IPS-11a (cell line): Measurements from ENCODE around the gene TCTN2.

Experiments
- H3K4me3 ChIP-seq: one replicate; pipeline ENCODE4 v1.5.1; 2013; ENCODE audit warnings: low read depth, low read length, control low read depth

TCTN2 gene

DNA sequence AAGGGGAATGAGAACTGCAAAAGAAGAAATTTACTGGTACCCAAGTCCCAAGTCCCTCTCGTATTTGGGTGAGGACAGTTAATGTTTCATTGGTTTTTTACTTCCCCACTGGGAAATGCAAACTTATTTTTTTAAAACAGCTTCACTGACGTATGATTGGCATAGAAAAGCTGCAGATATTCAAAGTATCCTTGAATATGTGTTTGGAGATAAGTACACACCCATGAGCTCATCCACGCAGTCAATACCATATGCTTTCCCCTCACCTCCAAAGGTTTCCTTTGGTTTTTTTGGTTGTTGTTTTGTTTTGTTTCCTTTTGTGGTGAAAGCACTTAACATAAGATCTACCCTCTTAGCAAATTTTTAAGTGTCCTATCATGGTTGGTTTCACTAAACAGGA lies 13.1 kb downstream of the TCTN2 start:
- no peak overlapping the region for H3K4me3 ChIP-seq

DNA sequence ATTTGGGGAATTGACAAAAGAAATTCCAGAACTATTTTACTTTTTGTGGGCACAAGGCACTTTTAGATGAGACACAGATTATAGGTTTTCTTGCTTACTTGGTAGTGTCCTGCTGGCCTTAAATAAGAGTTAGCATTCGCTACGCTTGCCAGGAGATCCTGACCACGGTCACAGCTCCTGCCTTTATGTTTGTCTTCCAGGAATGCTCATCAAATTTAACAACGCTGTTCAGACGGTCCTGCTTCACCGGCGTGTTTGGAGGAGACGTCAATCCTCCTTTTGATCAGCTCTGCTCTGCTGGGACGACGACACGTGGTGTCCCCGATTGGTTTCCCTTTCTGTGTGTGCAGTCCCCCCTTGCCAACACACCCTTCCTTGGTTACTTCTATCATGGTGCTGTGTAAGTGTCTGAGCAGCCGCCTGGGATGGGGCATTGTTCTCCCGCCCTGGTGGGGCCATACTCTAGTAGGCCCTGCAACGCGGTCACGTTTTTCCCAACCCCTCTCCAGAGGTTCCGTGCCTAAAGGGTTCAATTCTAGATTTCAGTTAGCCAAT lies 15.8 kb downstream of the TCTN2 start:
- H3K4me3 ChIP-seq: no peak overlapping the region

DNA sequence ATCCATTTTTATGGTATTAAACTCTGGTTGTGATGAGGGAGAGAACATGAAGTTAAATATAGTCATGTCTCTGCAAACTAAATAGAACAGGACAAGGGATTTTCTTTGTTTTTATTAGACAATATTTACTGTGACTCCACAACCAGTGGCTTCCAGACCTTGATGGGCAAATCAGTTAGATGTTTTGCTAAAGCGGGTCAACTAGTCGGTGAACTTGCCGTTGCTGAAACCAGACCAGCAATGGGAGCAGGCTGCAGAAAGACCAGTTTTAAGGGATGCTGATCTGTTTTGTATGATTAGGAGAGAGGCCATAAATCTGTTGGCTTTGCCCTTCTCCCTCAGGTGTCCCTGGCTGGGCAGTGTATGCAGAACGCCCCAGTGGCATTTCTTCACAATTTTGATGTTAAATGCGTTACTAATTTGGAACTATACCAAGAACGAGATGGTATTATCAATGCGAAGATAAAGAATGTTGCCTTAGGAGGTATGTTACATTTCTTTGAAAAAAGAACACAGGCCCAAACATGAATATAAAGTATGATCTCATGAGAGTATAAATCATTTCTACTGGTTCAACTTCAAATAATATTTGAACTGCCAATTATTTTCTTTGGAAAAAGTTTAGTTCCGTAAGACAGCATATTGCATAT lies 19.4 kb downstream of the TCTN2 start:
- no peak overlapping the region for H3K4me3 ChIP-seq

DNA sequence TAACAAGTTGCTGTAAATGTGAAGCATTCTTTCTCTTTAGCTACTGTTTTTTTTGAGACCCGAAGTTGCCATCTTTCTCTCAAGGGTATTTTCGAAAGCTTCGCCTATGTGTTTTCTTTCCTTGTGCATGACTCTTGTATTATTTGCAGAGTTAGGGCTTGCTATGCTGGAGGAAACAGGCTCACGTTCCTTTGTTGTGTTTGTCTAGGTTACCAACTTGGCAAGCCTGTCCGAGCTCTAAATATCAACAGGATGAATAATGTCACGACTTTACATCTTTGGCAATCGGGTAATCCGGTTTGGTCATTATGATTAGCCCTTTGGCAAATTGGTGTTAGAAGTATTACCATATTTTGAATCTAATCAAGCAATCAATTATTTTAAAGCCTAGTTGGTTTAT lies 25.3 kb downstream of the TCTN2 start:
- no peak overlapping the region for H3K4me3 ChIP-seq

DNA sequence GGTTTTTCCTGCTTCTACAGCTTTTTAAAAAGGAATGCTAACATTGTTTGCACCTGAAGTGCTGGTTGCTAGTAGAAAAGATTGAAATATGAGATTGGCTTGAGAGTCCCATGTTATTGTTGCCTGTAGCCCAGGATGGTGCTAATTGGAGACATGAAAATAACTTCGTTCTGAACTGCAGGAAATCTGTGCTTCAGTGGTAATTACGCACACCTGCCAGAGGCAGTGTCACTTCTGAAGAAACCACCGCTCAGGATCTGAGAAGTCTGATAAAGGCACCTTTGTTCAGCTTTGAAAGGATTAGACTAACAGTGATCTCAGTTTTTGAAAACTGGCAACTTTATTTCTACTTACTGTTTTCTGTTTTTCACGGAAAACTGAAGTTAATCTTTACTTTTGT lies 25.7 kb downstream of the TCTN2 start:
- no peak overlapping the region for H3K4me3 ChIP-seq

DNA sequence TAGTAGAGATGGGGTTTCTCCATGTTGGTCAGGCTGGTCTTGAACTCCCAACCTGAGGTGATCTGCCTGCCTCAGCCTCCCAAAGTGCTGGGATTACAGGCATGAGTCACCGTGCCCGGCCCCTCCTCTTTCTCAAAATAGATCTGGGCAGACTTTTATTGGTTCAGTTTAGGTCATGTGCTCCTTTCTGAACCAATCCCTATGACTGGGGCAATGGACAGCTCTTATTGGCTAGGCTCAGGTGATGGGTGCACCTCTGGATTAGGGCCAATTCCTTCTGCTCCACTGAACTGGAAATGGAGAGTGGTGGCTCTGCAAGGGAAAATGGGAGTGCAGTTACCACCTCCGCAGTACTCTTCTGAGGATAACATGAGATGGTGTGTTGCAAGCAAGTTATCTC lies 35.0 kb downstream of the TCTN2 start:
- H3K4me3 ChIP-seq: no peak overlapping the region

DNA sequence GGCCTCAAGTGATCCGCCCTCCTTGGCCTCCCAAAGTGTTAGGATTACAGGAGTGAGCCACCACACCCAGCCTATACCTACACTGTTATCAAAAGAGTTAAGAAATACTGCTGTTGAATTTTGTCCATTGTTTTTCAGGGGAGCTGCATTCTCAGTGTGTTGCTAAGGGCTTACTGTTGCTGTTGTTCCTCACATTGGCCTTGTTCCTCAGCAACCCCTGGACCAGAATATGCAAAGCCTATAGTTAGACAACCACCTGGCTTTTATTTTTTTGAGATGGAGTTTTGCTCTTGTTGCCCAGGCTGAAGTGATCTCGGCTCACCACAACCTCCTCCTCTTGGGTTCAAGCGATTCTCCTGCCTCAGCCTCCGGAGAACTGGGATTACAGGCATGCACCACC lies 36.6 kb downstream of the TCTN2 start:
- no peak overlapping the region for H3K4me3 ChIP-seq

DNA sequence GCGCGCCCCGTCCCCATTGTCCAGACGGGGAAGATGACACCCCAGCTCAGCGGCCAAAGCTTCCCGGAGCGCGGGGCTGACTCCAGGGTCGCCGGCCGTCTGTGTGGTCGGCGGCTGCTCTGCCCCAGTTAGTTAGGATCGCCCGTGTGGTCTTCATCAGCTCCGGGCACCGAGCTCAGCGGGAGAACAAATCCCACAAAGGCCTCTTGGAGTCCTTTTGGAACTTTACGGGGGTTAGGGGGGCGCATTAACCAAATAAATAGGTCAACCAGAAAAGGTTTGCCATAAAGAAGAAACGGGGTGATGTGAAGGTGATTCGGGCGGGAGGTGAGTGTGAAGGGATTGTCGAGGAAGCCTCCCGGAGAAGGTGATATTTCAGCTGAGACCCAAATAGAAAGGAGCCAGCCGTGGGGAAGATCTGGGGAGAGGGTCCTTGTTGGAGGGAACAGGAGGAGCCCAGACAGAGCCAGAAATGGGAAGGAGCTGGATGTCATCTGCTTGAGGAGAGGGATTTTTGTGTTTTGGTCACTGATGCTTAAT lies 41.9 kb downstream of the TCTN2 start:
- peak overlapping the region; percentile 94 for H3K4me3 ChIP-seq

DNA sequence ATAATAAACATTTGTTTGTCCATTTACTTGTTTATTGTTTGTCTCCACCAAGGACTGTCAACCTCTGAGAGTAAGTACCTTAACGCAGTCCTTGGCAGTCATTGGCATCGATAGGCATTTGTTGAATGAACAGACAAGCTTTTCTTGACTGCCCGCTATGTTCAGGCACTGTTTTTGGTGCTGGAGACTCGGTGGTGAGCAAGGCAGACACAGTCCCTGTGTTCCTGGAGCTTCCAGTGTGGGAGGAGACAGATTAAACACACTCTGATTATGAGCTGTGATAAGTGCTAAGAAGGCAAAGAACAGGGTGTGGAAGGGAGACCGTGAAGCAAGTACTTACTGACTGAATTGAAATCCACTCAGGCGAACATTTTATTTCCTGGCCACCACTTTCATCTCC lies 42.5 kb downstream of the TCTN2 start:
- H3K4me3 ChIP-seq: peak overlapping the region; percentile 94

DNA sequence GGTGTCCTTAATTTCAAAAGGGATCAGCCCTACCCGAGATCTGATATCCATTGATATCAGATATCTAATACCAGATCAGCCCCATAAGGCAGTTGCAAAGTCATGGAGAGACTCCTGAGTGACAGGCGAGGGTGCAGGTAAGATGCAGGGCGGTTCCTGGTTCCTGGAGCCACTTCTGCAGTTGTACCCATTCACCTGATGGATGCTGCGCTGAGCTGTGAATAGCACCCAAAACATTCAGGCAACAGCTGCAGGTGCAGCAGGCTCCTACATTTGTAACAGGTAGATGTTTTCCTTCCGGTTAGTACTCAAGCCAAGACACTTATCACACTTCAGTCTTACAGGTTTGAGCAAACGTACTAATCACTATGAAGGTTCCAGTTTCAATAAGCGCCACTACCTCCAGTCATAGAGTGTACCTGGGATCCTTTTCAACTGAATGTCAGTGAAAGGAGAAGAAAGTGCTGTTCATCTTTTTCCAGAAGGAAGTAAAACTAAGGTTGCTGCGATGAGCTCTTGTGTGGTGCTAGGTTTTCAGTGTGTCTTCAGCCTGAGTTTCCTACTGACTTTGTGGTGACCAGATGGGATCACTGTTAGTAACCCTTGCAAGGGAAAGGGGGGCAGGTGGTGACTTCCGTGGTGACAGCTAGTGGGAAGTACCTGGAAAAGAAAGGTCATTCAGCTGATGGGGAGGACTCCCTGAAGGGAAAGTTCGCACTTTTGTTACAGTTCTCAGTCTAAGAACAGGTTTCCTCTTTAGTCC lies 43.1 kb downstream of the TCTN2 start:
- no peak overlapping the region for H3K4me3 ChIP-seq

DNA sequence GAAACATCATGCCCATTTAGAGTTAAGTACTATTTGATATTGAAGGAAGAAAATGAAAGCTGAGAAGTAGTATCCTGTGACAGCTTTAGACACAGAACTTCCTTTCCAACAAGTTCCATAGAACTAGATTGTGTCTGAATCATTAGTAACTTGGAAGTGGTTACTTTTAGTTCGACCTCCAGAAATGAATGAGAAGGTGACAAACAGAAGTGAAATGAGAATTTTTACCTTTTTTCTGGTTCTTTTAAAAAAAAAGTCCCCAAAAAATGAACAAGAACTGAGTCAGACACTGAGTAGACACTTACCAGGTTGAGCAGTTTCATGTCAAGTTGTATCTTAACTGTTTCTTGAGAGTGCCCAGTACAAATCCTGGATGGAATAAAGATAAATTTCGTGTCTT lies 44.3 kb downstream of the TCTN2 start:
- H3K4me3 ChIP-seq: no peak overlapping the region

DNA sequence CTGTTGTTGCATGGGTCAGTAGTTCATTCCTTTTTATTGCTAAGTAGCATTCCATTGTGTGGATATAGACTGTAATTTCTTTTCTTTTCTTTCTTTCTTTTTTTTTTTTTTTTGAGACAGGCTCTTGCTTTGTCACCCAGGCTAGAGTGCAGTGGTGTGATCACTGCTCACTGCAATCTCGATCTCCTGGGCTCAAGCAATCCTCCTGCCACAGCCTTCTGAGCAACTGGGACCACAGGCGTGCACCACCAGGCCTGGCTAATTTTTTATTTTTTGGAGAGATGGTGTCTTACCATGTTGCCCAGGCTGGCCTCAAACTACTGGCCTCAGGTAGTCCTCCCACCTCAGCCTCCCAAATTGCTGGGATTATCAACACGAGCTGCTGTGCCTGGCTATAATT lies 46.4 kb downstream of the TCTN2 start:
- H3K4me3 ChIP-seq: no peak overlapping the region

DNA sequence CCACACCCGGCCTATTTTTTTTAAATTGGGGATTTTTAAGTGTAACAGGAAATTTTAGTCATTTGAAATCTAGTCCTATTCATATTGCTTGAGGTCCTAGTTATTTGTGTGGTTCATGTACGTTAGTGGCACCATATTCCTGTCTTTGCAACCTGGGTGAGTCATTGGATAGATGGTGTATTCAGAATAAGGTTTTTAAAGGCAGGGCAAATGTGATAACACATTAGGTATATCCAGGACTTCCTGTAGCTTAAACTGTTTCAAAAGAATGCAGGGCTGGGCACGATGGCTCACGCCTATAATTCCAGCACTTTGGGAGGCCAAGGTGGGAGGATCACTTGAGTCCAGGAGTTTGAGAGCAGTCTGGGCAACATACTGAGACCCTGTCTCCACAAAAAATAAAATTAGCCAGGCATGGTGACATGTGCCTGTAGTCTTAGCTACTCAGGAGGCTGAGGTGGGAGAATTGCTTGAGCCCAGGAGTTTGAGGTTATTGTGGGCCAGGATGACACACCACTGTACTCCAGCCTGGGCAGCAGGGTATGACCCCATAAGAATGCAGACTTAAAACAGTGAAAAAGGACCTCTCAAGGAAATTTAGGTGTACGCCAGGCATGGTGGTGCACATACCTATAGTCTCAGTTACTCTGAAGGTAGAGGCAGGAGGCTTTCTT lies 49.4 kb downstream of the TCTN2 start:
- no peak overlapping the region for H3K4me3 ChIP-seq

DNA sequence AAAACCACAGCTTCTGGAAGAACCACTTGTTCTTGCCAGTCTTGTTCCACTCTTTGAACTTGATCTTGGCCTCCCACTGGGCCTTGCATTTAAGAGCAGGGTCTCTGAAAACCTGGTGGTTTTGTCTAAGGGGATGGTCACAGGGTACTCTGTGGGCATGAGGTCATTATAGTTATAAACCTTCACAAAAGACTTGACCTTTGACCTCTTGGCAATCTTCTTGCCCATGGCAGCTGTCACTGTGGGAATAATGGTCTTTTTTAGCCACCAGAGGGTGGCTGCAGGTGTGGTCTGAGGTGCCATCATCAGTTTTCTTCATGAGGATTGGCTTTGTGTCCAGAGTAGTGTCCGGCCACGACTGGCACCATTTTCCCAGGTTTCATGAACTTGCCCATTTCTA lies 50.3 kb downstream of the TCTN2 start:
- H3K4me3 ChIP-seq: no peak overlapping the region

DNA sequence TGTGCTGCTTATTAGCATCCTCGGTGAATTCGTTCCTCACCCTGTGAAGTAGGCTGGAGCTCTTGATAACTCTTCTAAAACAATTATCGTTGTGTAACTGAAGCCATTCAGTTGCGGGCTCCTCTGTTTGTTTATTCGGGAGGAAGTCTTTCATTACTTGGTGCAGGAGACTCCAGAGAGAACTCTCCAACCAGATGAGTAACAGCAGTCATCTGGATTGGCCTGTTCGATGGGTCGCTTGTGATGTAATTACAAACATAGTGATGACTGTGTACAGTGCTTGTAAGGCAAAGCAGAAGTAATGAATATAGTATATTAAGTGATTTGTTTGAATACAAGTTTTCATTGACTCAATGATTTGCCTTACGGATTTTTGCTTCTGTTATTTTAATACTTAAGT lies 52.1 kb downstream of the TCTN2 start:
- H3K4me3 ChIP-seq: no peak overlapping the region

DNA sequence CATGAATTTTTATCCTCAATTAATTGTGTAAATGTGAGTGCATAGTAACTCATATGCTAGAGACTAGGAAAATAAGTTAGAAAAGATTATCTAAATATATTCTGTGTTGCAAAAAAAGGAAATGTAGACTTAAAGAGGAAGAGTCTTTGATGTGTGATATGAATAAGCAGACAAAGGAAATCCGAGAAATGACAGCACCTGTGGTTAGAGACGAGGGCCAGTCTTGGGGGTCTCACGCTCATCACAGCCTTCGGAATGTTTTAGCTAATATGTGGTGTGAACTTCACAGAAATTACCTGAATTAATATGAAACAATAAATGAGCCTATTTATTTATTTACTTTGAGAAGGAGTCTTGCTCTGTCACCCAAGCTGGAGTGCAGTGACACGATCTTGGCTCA lies 52.9 kb downstream of the TCTN2 start:
- H3K4me3 ChIP-seq: no peak overlapping the region

DNA sequence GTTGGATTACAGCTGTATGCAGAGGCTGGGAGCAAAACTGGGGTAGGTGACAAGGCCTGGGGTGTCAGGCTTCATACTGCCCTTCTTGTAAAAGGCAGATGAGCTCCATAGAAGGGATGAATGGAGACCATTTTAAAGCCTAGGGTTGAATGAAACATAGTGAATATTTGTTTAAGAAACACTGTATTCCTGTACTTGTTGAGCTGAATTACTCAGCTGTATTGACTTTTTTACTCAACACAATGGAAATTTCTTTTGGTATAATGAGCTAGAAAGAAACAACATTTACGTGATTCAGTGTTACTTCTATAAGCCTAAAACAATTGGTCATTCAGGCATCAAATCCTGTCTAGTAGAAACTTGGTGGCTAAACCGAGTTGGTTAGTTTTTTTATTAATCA lies 55.3 kb downstream of the TCTN2 start:
- H3K4me3 ChIP-seq: no peak overlapping the region

DNA sequence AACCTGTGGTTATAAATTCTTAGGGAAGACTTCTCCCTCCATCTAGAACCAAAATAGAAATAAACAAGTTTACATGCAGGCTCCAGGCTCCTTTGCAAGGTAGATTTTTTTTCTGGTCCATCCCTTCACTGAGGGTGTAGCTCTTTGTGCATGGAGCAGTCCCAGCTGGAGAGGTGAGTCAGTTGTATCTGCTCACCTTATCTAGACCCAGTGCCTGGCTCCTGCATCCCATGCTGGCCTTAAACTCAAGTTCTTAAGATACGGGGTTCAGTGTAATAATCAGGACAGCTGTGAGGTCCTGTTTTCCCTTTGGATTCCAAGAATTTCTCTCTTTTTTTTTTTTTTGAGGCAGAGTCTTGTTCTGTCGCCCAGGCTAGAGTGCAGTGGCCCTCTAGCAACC lies 56.0 kb downstream of the TCTN2 start:
- H3K4me3 ChIP-seq: no peak overlapping the region

DNA sequence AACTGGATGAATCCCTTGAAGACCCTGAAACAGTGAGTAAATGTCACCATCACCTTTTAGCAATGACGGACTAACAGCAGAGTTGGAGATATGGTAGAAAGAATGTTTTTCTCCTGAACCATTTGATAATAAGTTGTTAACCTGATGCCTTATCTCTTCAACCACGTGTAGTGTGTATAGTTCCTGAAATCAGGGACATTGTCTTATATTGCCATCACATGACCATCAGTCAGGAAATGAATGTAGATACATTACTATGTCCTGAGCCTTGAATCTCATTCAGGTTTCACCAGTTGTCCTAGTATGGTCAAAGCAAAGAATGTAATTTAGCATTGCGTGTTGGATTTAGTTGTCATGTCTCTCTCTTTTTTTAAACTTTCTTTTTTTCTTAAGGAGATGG lies 57.0 kb downstream of the TCTN2 start:
- no peak overlapping the region for H3K4me3 ChIP-seq

DNA sequence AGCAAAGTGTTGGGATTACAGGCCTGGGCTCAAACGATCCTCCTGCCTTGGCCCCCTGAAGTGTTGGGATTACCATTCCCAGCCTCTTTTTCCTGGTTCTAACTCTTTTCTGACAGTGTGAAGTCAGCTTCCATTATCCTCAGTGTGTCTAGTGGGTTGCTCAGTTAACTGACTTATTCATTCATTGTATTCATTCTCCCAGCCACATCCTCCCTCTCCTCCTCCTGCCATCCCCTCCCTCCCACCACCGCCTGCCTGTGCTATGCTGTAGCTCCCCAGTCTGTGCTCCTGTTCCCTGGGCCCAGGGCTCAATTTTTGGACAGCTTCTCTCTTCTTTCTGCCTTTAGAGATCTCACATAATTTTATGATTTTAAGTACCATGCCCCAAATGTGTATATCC lies 60.7 kb downstream of the TCTN2 start:
- H3K4me3 ChIP-seq: no peak overlapping the region

DNA sequence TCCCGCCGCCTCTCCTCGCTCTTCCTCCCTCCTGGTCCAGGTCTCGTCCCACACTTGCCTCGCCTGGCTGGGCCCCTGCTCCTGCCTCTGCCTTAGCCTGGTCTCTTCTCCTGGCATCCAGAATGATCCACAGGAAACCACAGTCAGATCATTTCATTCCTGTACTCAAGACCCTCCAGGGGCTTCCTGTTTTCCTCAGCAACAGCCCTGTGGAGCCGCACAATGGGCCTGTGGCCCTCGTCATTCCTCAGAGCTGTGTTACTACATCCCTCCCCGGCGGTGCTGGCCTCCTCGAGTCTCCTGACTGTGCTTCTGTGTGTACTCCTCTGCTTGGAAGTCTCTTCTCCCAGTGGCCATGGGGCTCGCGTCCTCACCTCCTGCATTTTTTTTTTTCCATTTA lies 61.3 kb downstream of the TCTN2 start:
- H3K4me3 ChIP-seq: no peak overlapping the region

DNA sequence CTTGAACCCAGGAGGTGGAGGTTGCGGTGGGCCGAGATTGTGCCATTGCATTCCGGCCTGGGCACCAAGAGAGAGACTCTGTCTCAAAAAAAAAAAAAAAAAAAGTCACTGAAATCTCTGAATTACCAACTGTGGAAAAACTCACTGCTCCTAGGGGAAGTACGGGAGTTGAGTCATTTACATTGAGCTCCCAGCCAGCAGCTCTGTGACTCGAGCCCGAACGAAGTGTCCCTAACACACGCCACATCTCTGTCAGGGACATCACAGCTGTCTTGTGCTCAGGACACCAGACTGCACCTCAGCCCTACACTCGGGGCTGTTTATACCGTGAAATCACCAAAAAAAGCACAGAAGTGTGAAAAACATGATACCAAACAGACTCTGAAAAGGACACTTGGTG lies 62.3 kb downstream of the TCTN2 start:
- no peak overlapping the region for H3K4me3 ChIP-seq
